ENCODE results near the gene MIB2. TPM values are rescaled to one million over a fixed set of nuclear protein-coding genes. Genes with fewer than 3 reads are reported as not detected.

The MIB2 gene
- polyA plus RNA-seq, 1 of the 3 experiments (the other 2 are of a cell fraction) = 45.4 TPM

- Histone ChIP-seq H3K9ac (no peak overlapping the region), H3K4me3 (ENCODE audit: low read depth in 2 of 2, low read length in 1 of 2) (no peak overlapping the region), H3K27me3 (ENCODE audit: insufficient read depth) (no peaks in the 10 kb centered on the region), H3K79me2 (ENCODE audit: insufficient read depth) (0 out of 2 replicates have a peak, but pooled peaks cover 1% of the 10 kb centered on the region), H2AFZ (ENCODE audit: low read depth) (no peak overlapping the region), H4K20me1 (ENCODE audit: insufficient read depth) (no peaks in the 10 kb centered on the region), H3K9me3 (no peaks in the 10 kb centered on the region), H3K27ac (ENCODE audit: low read depth in 2 of 2, low read length in 1 of 2) (no peak overlapping the region), H3F3A (replicated peaks; ENCODE audit: insufficient read depth) (no peaks in the 10 kb centered on the region), H3K4me1 (ENCODE audit: control insufficient read depth in 1 of 2, insufficient read depth in 2 of 2, low read depth in 1 of 2, low read length in 1 of 2) (no peaks in the 10 kb centered on the region; a peak in 1 of 4 replicates), H3K9me2 (no peaks in the 10 kb centered on the region), H3K36me3 (replicated peaks in 1 of 2; ENCODE audit: control insufficient read depth in 1 of 2, insufficient read depth in 2 of 2, low read length in 1 of 2) (peaks cover 0 to 5% of the 10 kb centered on the region in 2 experiments), H3K4me2 (no peak overlapping the region)
- 94% methylated on average over 8 of the region's 28 CpGs for WGBS (ENCODE audit: low lambda C conversion rate)
- DNase-seq = no peak
- POLR2A ChIA-PET = interaction anchor here (0.6 kb wide), 1 partner anchor 258 kb away, joined by 3 read pairs; no protein-coding TSS in a partner anchor
- TF ChIP-seq MAX (IDR thresholded peaks at IDR 0.05; ENCODE audit: low read depth) (no peak), FOXJ3 (CRISPR knock-in tag; IDR thresholded peaks at IDR 0.05) (no peak), MEF2A (IDR thresholded peaks at IDR 0.05; ENCODE audit: borderline replicate concordance, low read depth) (no peak), GATA2 (CRISPR knock-in tag; IDR thresholded peaks at IDR 0.05) (no peak), NFIC (IDR thresholded peaks at IDR 0.05; ENCODE audit: borderline replicate concordance) (no peak), YY1 (IDR thresholded peaks at IDR 0.05; ENCODE audit: low read depth) (no peak), POLR2AphosphoS5 (IDR thresholded peaks at IDR 0.05; ENCODE audit: low read depth, low read length) (no peak), FOSL2 (IDR thresholded peaks at IDR 0.05; ENCODE audit: borderline replicate concordance, low read depth) (no peak)
- CTCF ChIA-PET = no interaction called here
Observed at GRCh38 chr1:1625404-1625775, 10.1 kb downstream of the MIB2 start.

- Histone ChIP-seq H3K9me2 (no peaks in the 10 kb centered on the region), H3K27me3 (ENCODE audit: insufficient read depth) (no peaks in the 10 kb centered on the region), H3K4me1 (ENCODE audit: control insufficient read depth in 1 of 2, insufficient read depth in 2 of 2, low read depth in 1 of 2, low read length in 1 of 2) (no peaks in the 10 kb centered on the region; a peak in 1 of 4 replicates), H3K4me2 (no peak overlapping the region), H3K79me2 (ENCODE audit: insufficient read depth) (no peaks in the 10 kb centered on the region), H3K27ac (ENCODE audit: low read depth in 2 of 2, low read length in 1 of 2) (no peak overlapping the region), H2AFZ (ENCODE audit: low read depth) (no peak overlapping the region), H3K4me3 (ENCODE audit: low read depth in 2 of 2, low read length in 1 of 2) (no peak overlapping the region), H3K9me3 (no peaks in the 10 kb centered on the region), H3K36me3 (replicated peaks in 1 of 2; ENCODE audit: control insufficient read depth in 1 of 2, insufficient read depth in 2 of 2, low read length in 1 of 2) (peaks cover 0 to 5% of the 10 kb centered on the region in 2 experiments), H3F3A (replicated peaks; ENCODE audit: insufficient read depth) (no peaks in the 10 kb centered on the region), H3K9ac (no peak overlapping the region), H4K20me1 (ENCODE audit: insufficient read depth) (no peaks in the 10 kb centered on the region)
- CTCF ChIA-PET = no interaction called here
- TF ChIP-seq USF2 (IDR thresholded peaks at IDR 0.05; ENCODE audit: borderline replicate concordance, low read depth, low read length) (no peak), POLR2AphosphoS5 (IDR thresholded peaks at IDR 0.05; ENCODE audit: low read depth, low read length) (no peak), MEF2A (IDR thresholded peaks at IDR 0.05; ENCODE audit: borderline replicate concordance, low read depth) (no peak), FOXM1 (IDR thresholded peaks at IDR 0.05; ENCODE audit: low read depth) (no peak), MAX (IDR thresholded peaks at IDR 0.05; ENCODE audit: low read depth) (no peak), RCOR1 (IDR thresholded peaks at IDR 0.05; ENCODE audit: low read length) (no peak), ELF1 (IDR thresholded peaks at IDR 0.05) (no peak), NFIC (IDR thresholded peaks at IDR 0.05; ENCODE audit: borderline replicate concordance) (no peak), TCF12 (IDR thresholded peaks at IDR 0.05) (no peak), FOSL2 (IDR thresholded peaks at IDR 0.05; ENCODE audit: borderline replicate concordance, low read depth) (no peak), PBX3 (IDR thresholded peaks at IDR 0.05) (no peak), JUND (IDR thresholded peaks at IDR 0.05) (no peak), NRF1 (IDR thresholded peaks at IDR 0.05; ENCODE audit: low read depth, low read length) (no peak)
- 91% methylated on average over 7 of the region's 8 CpGs for WGBS (ENCODE audit: low lambda C conversion rate)
- DNase-seq = no peak
- POLR2A ChIA-PET = interaction anchor here (0.6 kb wide), 1 partner anchor 258 kb away, joined by 3 read pairs; no protein-coding TSS in a partner anchor
Observed at GRCh38 chr1:1625824-1626206, 10.5 kb downstream of the MIB2 start.

Data from SK-N-SH (cell line).